Astrocyte (in vitro differentiated cells and primary cell): Measurements from ENCODE around the gene ST8SIA3. TPM values are rescaled to one million over a fixed set of nuclear protein-coding genes. Genes with fewer than 3 reads are reported as not detected.
"Not testable (repeated sequence)": the region's sequence is repeated elsewhere in the genome, so short reads cannot be mapped to it uniquely, and the experiment has no call there.

Experiments
- DNase-seq: peaks from one replicate; pipeline ENCODE4 v3.0.0-alpha.2; 2010; ENCODE audit warnings: low read depth
- FAIRE-seq: peaks from 2 replicates; lab custom pipeline; 2011; peaks lifted over from hg19 to GRCh38; lab: Jason Lieb, UNC
- H2AFZ ChIP-seq: 2 replicates; pipeline ENCODE4 v1.6.0; 2012; ENCODE audit warnings: low read depth, low read length, inconsistent platforms
- H3K27ac ChIP-seq: 2 replicates; pipeline ENCODE4 v1.5.1; 2011; ENCODE audit warnings: low read depth, low read length, inconsistent platforms
- H3K27me3 ChIP-seq: 2 replicates; pipeline ENCODE4 v1.6.0; 2011; ENCODE audit warnings: low read length, inconsistent platforms; ENCODE audit not compliant: insufficient read depth
- H3K36me3 ChIP-seq: 2 replicates; pipeline ENCODE4 v1.5.1; 2011; ENCODE audit warnings: low read length, inconsistent platforms; ENCODE audit not compliant: insufficient read depth
- H3K4me1 ChIP-seq: 2 replicates; pipeline ENCODE4 v1.5.1; 2011; ENCODE audit warnings: low read length, inconsistent platforms; ENCODE audit not compliant: insufficient read depth
- H3K4me2 ChIP-seq: 2 replicates; pipeline ENCODE4 v1.6.0; 2012; ENCODE audit warnings: low read length, inconsistent platforms
- H3K4me3 ChIP-seq: 2 replicates; pipeline ENCODE4 v1.5.1; 2011; ENCODE audit warnings: low read depth, mild to moderate bottlenecking, low read length, inconsistent platforms; ENCODE audit not compliant: insufficient read depth
- H3K79me2 ChIP-seq: 2 replicates; pipeline ENCODE4 v1.6.0; 2012; ENCODE audit warnings: mild to moderate bottlenecking, low read length, inconsistent platforms; ENCODE audit not compliant: insufficient read depth
- H3K9ac ChIP-seq: 2 replicates; pipeline ENCODE4 v1.6.0; 2012; ENCODE audit warnings: mild to moderate bottlenecking, low read length, inconsistent platforms
- H3K9me3 ChIP-seq: 2 replicates; pipeline ENCODE4 v1.5.1; 2012; ENCODE audit warnings: low read depth, mild to moderate bottlenecking, low read length, inconsistent platforms; ENCODE audit not compliant: insufficient read depth
- H4K20me1 ChIP-seq: 2 replicates; pipeline ENCODE4 v1.6.0; 2012; ENCODE audit warnings: low read length, inconsistent platforms; ENCODE audit not compliant: insufficient read depth
- H3K27ac Mint-ChIP-seq: one replicate; pipeline ENCODE4 v1.8.0; 2021; ENCODE audit warnings: mild to moderate bottlenecking, mixed read lengths; ENCODE audit not compliant: unreplicated experiment
- H3K27me3 Mint-ChIP-seq: one replicate; pipeline ENCODE4 v1.8.0; 2021; ENCODE audit warnings: low read depth, mixed read lengths; ENCODE audit not compliant: unreplicated experiment
- H3K36me3 Mint-ChIP-seq: one replicate; pipeline ENCODE4 v1.8.0; 2021; ENCODE audit warnings: low read depth, mixed read lengths; ENCODE audit not compliant: unreplicated experiment
- H3K4me1 Mint-ChIP-seq: one replicate; pipeline ENCODE4 v1.8.0; 2021; ENCODE audit warnings: low read depth, mixed read lengths; ENCODE audit not compliant: unreplicated experiment
- H3K4me3 Mint-ChIP-seq: one replicate; pipeline ENCODE4 v1.8.0; 2021; ENCODE audit warnings: mild to moderate bottlenecking, moderate library complexity, mixed read lengths; ENCODE audit not compliant: unreplicated experiment
- H3K9me3 Mint-ChIP-seq: one replicate; pipeline ENCODE4 v1.8.0; 2021; ENCODE audit warnings: mild to moderate bottlenecking, mixed read lengths; ENCODE audit not compliant: unreplicated experiment
- CTCF ChIP-seq: IDR thresholded peaks from 2 replicates; pipeline ENCODE4 v1.5.1; 2011; ENCODE audit warnings: low read depth, mild to moderate bottlenecking, inconsistent platforms, low read length, moderate library complexity; ENCODE audit not compliant: insufficient read depth
- EZH2 ChIP-seq: IDR thresholded peaks from 2 replicates; pipeline ENCODE4 v1.6.1; 2012; ENCODE audit warnings: mild to moderate bottlenecking, low read length, inconsistent platforms; ENCODE audit not compliant: insufficient read depth
- total RNA-seq: library from RNA; stranded (reverse); gene quantifications from 2 replicates; pipeline ENCODE4 v1.2.1, GENCODE V29; 2021

ST8SIA3 gene
- total RNA-seq, 1 donor from 2014 or later: 0.30 TPM

GRCh38 chr18:57396831-57397230 is 44.5 kb downstream of the ST8SIA3 start:
- not testable (repeated sequence) for H4K20me1 ChIP-seq, H3K9me3 ChIP-seq, H3K4me3 Mint-ChIP-seq, H2AFZ ChIP-seq, FAIRE-seq, H3K9ac ChIP-seq, DNase-seq, H3K27ac ChIP-seq, H3K36me3 Mint-ChIP-seq, H3K4me3 ChIP-seq, H3K79me2 ChIP-seq, H3K4me1 ChIP-seq, H3K36me3 ChIP-seq, H3K9me3 Mint-ChIP-seq, H3K4me2 ChIP-seq, H3K27me3 ChIP-seq
- Mint-ChIP-seq H3K27me3 (peaks cover 13% of the 10 kb centered on the region), H3K4me1 (peaks cover 11% of the 10 kb centered on the region), H3K27ac (peak overlapping the region; percentile 58)

DNA sequence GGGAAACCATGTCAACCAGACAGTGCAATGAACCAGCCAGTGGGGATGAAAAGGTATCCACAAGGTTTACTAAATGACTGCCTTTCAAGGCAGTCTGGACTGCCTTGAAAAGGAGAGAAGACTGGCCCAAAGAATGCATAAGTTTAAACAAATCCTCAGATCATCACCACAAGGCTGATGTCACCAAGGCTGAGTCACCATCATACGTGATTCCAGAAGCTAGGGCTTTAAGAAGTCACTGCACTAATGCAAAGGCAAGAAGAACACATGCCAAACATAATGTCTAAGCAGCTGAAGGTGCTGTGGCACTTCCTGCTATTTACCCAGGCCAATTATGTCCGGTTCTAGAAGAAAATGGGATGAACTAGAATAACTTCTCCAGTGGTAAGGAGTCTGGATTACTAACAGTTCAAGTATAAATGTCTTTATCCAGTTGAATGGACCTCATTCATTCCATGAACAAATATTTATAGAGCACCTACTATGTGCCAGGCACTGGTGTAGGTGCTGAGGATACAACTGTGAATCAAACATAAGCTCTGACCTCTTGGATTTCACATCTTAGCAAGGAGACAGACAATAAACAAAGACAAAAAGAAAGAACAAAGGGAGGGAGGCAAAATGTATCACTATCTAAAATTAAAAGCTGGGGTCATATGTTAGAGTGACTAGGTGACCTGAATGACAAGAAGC is 45.2 kb downstream of the ST8SIA3 start:
- H3K27ac Mint-ChIP-seq: peak overlapping the region; percentile 58
- no peak for TF ChIP-seq EZH2
- TF ChIP-seq CTCF: no peak
- peaks cover 15% of the 10 kb centered on the region for H3K27me3 Mint-ChIP-seq
- peaks cover 3% of the 10 kb centered on the region for H3K9me3 Mint-ChIP-seq
- H3K4me1 ChIP-seq: no peaks in the 10 kb centered on the region
- H3K4me3 Mint-ChIP-seq: no peak overlapping the region
- peaks cover 11% of the 10 kb centered on the region for H3K4me1 Mint-ChIP-seq
- no peaks in the 10 kb centered on the region for H3K27me3 ChIP-seq
- H2AFZ ChIP-seq: no peak overlapping the region
- H3K9me3 ChIP-seq: no peaks in the 10 kb centered on the region
- no peak overlapping the region for H3K4me2 ChIP-seq
- peak; percentile 48 for DNase-seq
- H3K27ac ChIP-seq: no peak overlapping the region
- no peak overlapping the region for H3K4me3 ChIP-seq
- no peak overlapping the region for H3K9ac ChIP-seq
- FAIRE-seq: peak; percentile 17
- no peaks in the 10 kb centered on the region for H3K36me3 ChIP-seq
- H3K36me3 Mint-ChIP-seq: no peaks in the 10 kb centered on the region
- H3K79me2 ChIP-seq: no peaks in the 10 kb centered on the region
- H4K20me1 ChIP-seq: no peaks in the 10 kb centered on the region

GRCh38 chr18:57404345-57404744 is 52.0 kb downstream of the ST8SIA3 start:
- H4K20me1 ChIP-seq: no peaks in the 10 kb centered on the region
- H3K79me2 ChIP-seq: no peaks in the 10 kb centered on the region
- FAIRE-seq (no peak), DNase-seq (no peak)
- H3K9ac ChIP-seq: no peak overlapping the region
- H3K9me3 Mint-ChIP-seq: no peaks in the 10 kb centered on the region
- no peak overlapping the region for H3K27ac Mint-ChIP-seq
- no peak overlapping the region for H3K4me2 ChIP-seq
- H3K4me1 ChIP-seq: no peaks in the 10 kb centered on the region
- no peaks in the 10 kb centered on the region for H3K27me3 ChIP-seq
- H3K4me3 Mint-ChIP-seq: no peak overlapping the region
- H3K27ac ChIP-seq: no peak overlapping the region
- H3K4me3 ChIP-seq: no peak overlapping the region
- no peaks in the 10 kb centered on the region for H3K9me3 ChIP-seq
- no peak overlapping the region for H2AFZ ChIP-seq
- no peaks in the 10 kb centered on the region for H3K4me1 Mint-ChIP-seq
- no peak for TF ChIP-seq CTCF
- H3K36me3 Mint-ChIP-seq: no peaks in the 10 kb centered on the region
- H3K36me3 ChIP-seq: no peaks in the 10 kb centered on the region
- H3K27me3 Mint-ChIP-seq: peaks cover 12% of the 10 kb centered on the region
